Lung (tissue), 12 donors: ENCODE measurements around the gene KRT17. TPM values are rescaled to one million over a fixed set of nuclear protein-coding genes. Genes with fewer than 3 reads are reported as not detected.
A peak's percentile ranks its signal among the peaks of the same experiment; 100 is the strongest.
"Not testable (repeated sequence)": the region's sequence is repeated elsewhere in the genome, so short reads cannot be mapped to it uniquely, and the experiment has no call there.

Experiments
- ATAC-seq: fragments of 200-7000 bp; cut with Tn5 transposase; one replicate; pipeline ENCODE4 v1.9.1; 2020; ENCODE audit warnings: moderate number of reproducible peaks; ENCODE audit not compliant: insufficient read depth, low FRiP score
- DNase-seq, 3 donors: peaks; one replicate each; pipeline ENCODE4 v3.0.0-alpha.2; 2013 to 2017
- H3K27ac ChIP-seq, 2 donors: one replicate each; pipeline ENCODE4 v1.5.1; 2013; ENCODE audit warnings: mild to moderate bottlenecking in 2 of 2, moderate library complexity in 2 of 2, control low read depth in 1 of 2, inconsistent platforms in 1 of 2, low read depth in 1 of 2, low read length in 1 of 2
- H3K27me3 ChIP-seq, 3 donors: one replicate each; pipeline ENCODE4 v1.5.1; 2013; ENCODE audit warnings: low read length in 2 of 3; ENCODE audit not compliant: control insufficient read depth in 3 of 3, insufficient read depth in 3 of 3
- H3K36me3 ChIP-seq, 4 donors: one replicate each; pipeline ENCODE4 v1.5.1; 2013; ENCODE audit warnings: low read length in 4 of 4, mild to moderate bottlenecking in 1 of 4, moderate library complexity in 1 of 4; ENCODE audit not compliant: control insufficient read depth in 4 of 4, insufficient read depth in 4 of 4
- H3K4me1 ChIP-seq, 5 donors: one replicate each; pipeline ENCODE4 v1.5.1; 2013; ENCODE audit warnings: low read length in 5 of 5, mild to moderate bottlenecking in 2 of 5, moderate library complexity in 1 of 5; ENCODE audit not compliant: control insufficient read depth in 5 of 5, insufficient read depth in 5 of 5
- H3K4me3 ChIP-seq: one replicate; pipeline ENCODE4 v1.5.1; 2013; ENCODE audit warnings: mild to moderate bottlenecking, control low read depth, moderate library complexity
- H3K9ac ChIP-seq, 2 donors: one replicate each; pipeline ENCODE4 v1.5.1; 2013; ENCODE audit warnings: low read length in 2 of 2, control low read depth in 1 of 2; ENCODE audit not compliant: insufficient read depth in 1 of 2
- H3K9me3 ChIP-seq, 4 donors: one replicate each; pipeline ENCODE4 v1.5.1; 2013; ENCODE audit warnings: low read length in 3 of 4, mild to moderate bottlenecking in 1 of 4, moderate library complexity in 1 of 4; ENCODE audit not compliant: control insufficient read depth in 4 of 4, insufficient read depth in 3 of 4
- CTCF ChIP-seq: IDR thresholded peaks from 2 replicates; pipeline ENCODE4 v1.5.1; 2012; ENCODE audit warnings: mild to moderate bottlenecking; ENCODE audit errors: control extremely low read depth, extremely low read depth
- WGBS, 2 donors: extraction: QIAGEN DNeasy Blood & Tissue Kit; methylation state at CpG; one replicate each; pipeline ENCODE4 v1.1.7; 2013; 5-methylcytosine and 5-hydroxymethylcytosine counted together
- polyA plus RNA-seq, 2 donors: library from polyadenylated mRNA; stranded (reverse); fragments of 200-250 nt; gene quantifications; one replicate each; pipeline ENCODE4 v1.2.1, GENCODE V29; 2013
- total RNA-seq, 2 donors: library from RNA; depleted of rRNA in 1 of 2; stranded (reverse); fragments of >200 nt in 1 of 2; gene quantifications; one replicate each; pipeline ENCODE4 v1.2.1, GENCODE V29; 2014 to 2021
- donor health status: control.
- donor health status: control.
- donor health status: Bipolar disorder and iron deficiency.
- donor health status: healthy.
- donor health status: DM: yes; HTN: yes; CAD: no.

Gene KRT17
- total and polyA plus RNA-seq, 4 donors: 27.3 to 47.2 (median 42.6) TPM

DNA sequence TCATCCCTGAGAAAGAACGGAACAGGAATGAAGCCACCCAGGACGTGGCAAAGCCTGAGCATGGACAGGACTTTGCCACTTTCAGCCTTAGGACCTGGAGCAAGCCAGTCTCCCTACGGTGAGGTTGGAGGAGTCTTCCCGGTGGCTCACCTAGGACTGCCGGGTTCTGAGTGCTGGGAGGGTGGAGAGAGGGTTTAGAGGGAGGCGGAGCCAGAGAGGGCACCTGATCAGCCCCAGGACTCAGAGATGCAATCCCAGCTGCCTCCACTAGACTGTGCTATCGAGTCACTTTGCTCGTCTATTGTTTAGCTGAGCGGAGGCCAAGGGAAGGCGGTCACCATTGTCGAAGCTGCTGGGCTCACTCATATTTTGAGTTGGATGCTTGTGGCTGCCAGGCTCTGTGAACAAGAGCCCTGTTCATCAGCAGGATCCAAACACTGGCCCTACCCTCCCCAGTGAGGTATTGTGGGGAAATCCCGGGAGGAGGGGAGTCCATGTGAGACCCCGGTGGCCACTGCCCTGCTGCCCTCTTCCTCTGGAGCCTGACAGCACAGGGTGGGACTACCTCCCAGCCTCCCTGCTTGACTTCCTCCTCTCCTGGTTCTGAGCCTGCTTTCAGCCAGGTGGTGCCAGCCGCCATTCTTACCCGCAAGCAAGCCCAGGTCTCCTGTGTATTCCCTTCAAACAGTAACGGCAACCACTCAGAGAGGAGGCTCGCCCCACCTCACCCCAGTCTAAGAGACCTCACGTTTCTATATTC is 44.7 kb downstream of the KRT17 start:
- peak; percentile 70 for ATAC-seq
- Histone ChIP-seq H3K36me3 (no peaks in the 10 kb centered on the region), H3K4me1 (no peaks in the 10 kb centered on the region), H3K27ac (no peak overlapping the region), H3K9ac (no peak overlapping the region), H3K27me3 (no peaks in the 10 kb centered on the region), H3K4me3 (no peak overlapping the region), H3K9me3 (peaks cover 0 to 5% (median 0%) of the 10 kb centered on the region in 4 donors)
- peak; percentile 84 to 87 (median 86) for DNase-seq
- TF ChIP-seq CTCF: peak; percentile 42
- 48 to 49% methylated on average over 18 of the region's 18 CpGs for WGBS, 2 donors

DNA sequence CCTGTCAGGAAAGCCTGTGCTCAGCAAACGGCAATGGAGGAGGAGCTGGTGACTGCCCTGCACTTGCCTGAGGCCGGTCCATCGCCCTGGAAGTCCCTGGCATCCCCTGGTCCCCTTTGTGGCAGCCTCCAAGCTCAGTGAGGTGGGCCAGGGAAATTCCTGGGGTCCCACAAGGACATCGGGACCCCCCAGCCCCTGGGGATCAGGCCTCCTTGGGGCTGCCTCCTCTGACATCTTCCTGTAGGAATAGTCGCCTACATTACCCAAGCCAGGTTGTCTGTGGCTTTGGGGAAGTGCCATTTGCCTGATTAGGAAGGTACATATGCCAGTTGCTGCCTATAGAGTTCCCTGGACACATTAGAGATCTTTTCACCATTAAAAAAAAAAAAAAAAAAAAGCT is 45.4 kb downstream of the KRT17 start:
- ATAC-seq (no peak), DNase-seq (no peak)
- no peak for TF ChIP-seq CTCF
- Histone ChIP-seq H3K27me3 (no peaks in the 10 kb centered on the region), H3K36me3 (no peaks in the 10 kb centered on the region), H3K27ac (no peak overlapping the region), H3K4me1 (no peaks in the 10 kb centered on the region), H3K9me3 (peaks cover 0 to 5% (median 0%) of the 10 kb centered on the region in 4 donors), H3K4me3 (no peak overlapping the region), H3K9ac (no peak overlapping the region)
- WGBS, 2 donors: 79 to 80% methylated on average over 5 of the region's 5 CpGs

DNA sequence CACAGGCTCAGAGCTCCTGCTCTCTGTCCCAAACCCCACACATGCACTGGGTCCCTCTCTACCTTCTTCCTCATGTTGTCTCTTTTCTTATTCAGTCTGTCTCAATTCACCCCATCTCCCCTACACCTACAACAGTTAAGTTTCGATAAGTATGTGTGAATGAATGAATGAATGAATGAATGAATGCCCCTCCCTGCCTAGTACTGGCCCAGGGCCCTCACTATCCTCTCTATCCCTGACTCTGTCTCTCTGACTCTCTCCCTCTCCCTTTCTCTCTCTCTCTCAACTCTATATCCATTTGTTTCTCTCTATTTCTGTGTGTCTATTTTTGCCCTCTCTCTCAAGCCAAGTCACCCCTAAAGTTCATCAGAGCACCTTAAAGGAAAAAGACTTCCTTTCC is 45.8 kb downstream of the KRT17 start:
- H3K4me1 ChIP-seq: no peaks in the 10 kb centered on the region
- H3K36me3 ChIP-seq: no peaks in the 10 kb centered on the region
- no peak for TF ChIP-seq CTCF
- H3K9ac ChIP-seq: no peak overlapping the region
- no peak for DNase-seq
- H3K27me3 ChIP-seq: no peaks in the 10 kb centered on the region
- H3K27ac ChIP-seq: no peak overlapping the region
- peaks cover 0 to 5% (median 0%) of the 10 kb centered on the region in 4 donors for H3K9me3 ChIP-seq
- WGBS, 2 donors: 88 to 100% methylated on average over 1 of the region's 1 CpG
- no peak overlapping the region for H3K4me3 ChIP-seq
- ATAC-seq: no peak

GRCh38 chr17:41576740-41577139 is 47.6 kb downstream of the KRT17 start:
- H3K36me3 ChIP-seq, ATAC-seq, H3K9ac ChIP-seq, H3K4me1 ChIP-seq, H3K27me3 ChIP-seq, DNase-seq, H3K9me3 ChIP-seq, H3K4me3 ChIP-seq, H3K27ac ChIP-seq: not testable (repeated sequence)
- 91 to 94% methylated on average over 4 of the region's 4 CpGs for WGBS, 2 donors
